HG03558 (cell line): ENCODE measurements around the gene GLO1.

ENCODE experiments used
- ATAC-seq: cut with Tn5 transposase; IDR thresholded peaks from one replicate; pipeline ENCODE4 v1.9.1; 2021; ENCODE audit warnings: moderate number of reproducible peaks; ENCODE audit not compliant: unreplicated experiment; ENCODE audit errors: extremely low read depth

GLO1 gene

DNA sequence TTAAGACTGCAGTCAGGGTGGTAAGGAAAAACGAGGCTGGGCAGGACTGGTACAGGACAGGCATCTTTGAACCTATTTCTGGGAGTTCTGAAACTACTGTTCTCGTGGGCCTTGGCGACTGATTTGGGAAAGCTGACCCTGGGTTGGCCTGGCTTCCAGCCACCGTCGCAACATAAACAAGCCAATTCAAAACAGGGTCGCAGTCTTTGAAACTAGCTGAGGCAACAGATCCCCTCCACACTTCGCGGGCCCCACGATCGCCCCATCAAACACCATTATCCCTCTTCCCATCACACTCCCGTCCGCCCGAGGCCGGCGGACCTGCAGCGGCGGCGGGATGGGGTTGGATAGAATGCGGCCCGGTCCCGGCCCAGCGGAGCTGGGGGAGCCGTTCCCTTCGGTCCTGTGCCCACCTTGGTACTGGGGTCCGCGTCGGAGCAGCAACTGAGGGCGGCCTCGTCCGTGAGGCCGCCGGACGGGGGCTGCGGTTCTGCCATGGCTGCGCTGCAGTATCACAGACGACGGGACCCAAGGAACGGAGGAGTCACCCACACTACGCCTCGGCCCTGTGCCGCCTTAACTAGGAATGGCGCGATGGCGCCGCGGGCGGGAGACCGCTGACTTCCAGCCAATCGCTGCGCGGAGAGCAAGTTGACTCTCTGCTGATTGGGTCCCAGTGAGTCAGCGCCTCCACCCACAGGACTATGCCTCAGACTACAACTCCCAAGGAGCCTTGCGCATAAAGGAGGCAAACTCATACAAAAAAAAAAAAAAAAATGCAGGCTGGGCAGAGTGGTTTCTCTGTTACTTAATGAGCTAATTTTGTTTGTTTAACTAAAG lies at the start of gene GLO1:
Gene GLO1 (minus strand): TSS at position 588 of the 840 bp plus-strand sequence. CDS start 91 bp downstream, at position 497.
- peak; percentile 99 for ATAC-seq

DNA sequence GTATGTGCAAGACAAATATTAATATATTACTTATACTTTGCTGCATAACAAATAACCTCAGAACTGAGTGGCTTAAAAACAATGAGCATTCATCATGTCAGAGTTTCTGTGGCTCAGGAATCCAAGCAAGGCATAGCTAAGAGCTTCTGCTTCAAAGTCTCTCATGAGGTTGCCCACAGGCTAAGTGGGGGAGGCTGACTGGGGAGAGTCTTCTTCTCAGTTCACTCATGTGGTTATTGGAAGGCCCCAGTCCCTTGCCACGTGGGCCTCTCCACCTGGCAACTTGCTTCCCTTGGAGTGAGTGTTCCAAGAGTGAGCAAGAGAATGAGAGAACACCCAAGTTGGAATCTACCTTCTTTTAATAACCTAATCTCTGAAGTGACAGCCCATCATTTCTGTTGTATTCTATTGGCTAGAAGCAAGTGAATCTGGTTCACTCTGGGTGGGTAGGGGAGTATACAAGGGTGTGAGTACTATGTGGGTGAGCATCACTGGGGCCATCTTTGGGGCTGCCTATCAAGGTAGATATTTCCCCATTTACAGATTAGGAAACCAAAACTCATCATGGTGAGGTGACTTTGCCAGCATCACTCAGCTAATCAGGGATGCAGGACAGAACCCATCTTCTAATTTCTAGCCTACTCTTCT lies 48.1 kb upstream of the GLO1 start:
- no peak for ATAC-seq

DNA sequence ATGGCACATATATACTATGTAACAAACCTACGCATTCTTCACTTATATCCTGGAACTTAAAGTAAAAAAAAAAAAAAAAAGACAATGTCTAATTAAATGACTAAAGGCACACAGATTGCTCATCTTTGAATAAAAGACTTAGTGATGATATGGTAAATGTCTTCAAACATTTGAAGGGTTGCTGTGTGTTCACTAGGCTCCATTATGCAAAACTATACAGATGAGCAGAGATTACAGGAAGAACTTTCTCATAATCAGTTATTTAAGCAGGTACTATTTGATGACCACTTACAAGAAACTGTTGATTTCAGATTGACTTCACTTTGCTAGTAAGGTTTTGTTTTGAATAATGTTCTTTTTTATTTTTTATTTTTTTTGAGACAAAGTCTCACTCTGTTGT lies 46.5 kb upstream of the GLO1 start:
- ATAC-seq, result no peak

DNA sequence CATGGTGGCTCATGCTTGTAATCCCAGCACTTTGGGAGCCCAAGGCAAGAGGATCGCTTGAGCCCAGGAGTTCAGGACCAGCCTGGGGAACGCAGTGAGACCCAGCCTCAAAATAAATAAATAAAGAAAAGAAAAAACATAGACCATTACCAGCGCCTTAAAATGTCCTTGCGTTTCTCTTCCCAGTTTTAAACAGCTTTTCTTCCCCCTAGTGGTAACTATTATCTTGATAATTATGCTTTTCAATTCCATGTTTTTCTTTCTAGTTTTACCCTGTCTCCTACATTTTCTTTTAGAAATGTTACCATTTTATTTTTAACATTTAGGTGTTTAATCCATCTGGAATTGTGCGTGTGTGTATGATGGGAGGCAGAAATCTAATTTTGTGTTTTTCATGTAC lies 36.6 kb upstream of the GLO1 start:
- ATAC-seq, result no peak

DNA sequence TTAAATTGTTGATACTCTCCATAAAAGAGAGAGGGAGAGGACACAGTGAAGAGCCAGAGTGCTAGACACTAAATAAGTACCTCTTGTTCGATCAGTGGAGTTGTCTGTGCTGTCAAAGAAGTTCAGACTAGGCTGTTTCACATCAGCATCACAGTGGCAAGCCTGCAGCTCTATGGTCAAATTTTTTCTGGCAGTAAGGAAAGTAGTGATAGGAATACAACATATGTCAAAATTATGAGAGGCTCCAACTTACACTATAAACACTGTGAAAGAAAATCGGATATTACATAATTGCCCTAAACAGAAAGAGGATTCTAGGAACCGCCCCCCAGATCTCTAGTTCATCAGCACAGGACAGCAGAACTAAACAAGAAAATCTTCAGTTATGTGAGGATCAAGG lies 35.3 kb upstream of the GLO1 start:
- ATAC-seq, result no peak

DNA sequence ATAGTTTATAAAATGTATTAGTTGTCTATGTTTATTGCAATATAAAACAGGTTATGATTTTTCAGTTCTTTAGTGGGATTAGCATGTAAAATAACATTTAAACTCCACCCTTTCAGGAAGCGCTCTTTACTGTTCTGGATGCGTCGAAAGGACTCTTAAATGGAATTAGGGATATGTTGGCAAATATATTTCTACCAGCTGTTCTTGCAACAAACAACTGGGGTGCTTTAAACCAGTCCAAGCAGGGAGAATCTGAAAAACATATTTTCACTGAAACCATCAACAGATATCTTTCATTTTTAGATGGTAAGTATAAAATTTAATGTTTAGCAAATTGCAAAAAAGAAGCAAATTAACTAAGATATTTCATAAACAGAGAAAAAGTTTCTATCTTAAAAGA lies 34.0 kb upstream of the GLO1 start:
- no peak for ATAC-seq

DNA sequence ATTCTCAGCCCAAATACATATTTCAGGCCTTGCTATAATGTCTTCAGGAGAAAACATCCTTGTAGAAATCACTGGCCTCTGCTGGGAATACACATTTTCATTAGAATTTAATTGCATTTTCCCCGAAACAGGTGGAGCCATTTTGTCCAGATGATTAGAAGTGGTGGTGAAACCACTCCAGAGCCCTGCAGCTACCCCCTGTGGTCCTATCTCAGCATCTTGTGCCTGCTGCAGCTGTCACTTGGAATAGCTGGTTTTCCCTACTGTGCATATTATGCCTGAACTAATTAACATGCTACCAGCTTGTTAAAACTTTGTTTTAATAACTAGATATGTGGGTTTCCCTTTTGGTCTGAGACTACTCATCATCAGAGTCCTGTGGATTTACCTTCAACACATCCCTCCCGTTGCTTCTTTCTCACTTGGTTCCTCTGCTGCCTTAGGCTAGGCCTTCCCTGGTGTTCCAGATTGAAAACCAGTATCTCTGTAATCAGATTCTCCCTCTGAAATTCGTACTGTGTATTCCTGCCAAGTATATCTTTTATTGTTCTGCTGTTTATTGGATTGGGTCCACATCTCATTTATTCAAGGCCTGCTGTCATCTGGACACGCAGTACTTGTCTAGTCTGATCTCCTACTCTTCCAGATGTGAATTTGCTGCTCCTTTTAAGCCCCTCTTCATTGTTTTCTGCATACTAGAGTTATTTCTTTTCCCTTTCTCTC lies 27.4 kb upstream of the GLO1 start:
- ATAC-seq, result no peak

DNA sequence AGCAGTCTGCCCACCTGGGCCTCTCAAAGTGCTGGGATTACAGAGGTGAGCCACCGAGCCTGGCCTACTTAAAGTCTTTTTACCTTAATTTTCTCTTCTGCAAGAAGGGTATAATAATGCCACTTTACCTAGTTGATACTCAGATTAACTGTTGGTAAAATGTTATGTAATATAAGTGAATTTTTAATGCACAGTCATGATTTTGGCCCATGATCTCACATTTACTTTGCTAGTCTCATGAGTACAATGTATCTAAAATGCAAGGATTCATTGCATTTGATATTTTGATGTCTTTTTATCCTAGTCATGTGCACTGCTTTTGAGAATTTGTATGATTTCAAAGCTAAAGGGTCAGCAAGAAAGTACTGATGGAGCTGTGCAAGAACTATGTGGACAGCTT lies 25.3 kb upstream of the GLO1 start:
- ATAC-seq, result no peak

DNA sequence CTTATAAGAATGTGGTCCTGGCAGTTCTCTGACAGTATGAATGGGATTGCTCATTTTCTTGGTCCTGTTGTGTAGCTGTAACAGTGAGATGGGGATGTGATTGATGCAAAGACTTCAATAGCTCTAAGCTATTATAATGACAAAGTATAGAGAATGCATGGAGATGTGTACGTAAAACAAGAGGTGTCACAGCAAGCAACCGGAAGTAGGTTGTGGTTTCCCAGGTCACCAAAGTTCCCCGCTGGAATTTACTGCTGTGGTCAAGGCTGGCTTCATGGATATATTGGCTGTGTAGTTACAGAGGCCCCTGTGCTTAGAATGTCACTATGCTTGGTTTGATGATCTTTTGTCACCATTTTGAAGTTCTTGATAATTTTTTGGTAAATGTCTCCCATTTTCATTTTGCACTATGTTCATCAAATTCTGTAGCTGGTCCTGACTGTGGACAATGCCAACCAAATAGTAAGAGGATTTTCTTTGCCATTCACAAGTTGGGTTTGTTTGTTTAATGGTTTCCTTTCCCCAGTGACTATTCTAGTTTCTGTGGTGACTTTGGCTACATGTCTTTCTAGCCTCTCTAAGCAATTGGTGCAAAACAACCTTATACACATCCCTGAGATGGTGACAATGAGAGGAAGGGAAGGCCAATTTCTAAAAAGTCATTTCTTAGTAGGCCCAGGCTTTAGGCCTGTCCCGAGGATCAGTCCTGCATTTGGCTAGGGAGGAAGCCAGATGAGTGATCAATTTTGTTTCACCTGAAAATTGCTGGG lies 22.7 kb upstream of the GLO1 start:
- ATAC-seq, result no peak

DNA sequence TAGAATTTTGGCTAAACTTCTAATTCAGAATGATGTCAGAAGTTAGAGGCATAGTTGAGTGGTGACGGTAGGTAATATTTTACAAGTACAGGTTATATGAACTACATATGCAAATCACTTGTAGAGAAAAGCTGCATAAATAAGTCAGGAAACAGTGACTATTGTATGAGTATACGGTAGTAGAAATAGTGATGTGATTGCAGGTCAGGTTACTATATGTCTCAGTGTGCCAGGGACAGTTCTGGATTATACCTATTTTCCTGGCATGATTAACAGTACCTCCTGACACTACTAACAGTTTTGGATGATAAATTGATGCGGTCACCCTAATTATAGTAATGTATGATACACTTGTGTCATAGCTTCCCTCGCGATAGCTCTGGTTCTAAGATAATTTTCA lies 21.4 kb upstream of the GLO1 start:
- ATAC-seq, result no peak

DNA sequence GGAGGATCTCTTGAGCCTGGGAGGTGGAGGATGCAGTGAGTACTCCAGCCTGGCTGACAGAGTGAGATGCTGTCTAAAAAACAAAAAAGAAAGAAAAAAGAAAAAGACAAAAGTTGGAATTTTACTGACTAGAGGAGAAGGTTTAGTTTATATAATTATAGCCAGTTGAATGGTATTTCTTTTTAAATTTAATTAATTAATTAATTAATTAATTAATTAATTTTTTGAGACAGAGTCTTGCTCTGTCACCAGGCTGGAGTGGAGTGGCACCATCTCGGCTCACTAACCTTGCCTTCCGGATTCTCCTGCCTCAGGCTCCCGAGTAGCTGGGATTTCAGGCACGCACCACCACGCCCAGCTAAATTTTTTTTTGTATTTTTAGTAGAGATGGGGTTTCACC lies 20.8 kb upstream of the GLO1 start:
- ATAC-seq, result no peak

DNA sequence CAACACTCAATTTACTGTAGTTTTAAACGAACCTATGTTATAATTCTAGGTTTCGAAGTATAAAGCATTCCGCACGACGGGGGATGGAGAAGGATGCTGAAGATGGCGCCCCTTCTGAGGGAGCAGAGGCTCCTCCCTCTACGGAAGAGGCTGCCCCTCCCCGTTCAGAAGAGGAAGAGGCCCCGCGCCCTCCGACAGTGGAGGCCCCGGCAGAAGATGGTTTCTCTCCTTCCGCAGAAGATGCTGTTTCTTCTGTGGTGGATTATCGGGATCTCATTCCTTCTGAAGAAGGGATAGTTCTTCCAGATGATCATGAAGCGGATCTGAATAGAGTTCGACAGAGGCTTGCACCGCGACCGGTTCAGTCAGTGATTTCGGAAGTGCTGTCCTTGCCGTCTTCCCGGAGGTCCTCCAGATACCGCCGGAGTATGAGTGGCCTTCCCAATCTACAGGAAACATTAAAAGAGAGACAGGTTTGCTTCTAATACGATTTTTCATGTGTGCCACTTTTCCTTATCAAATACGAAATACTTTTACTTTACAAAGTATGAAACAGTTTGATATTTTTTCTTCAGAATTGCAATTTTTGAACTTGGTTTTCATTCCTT lies 19.9 kb upstream of the GLO1 start:
- ATAC-seq, result no peak

DNA sequence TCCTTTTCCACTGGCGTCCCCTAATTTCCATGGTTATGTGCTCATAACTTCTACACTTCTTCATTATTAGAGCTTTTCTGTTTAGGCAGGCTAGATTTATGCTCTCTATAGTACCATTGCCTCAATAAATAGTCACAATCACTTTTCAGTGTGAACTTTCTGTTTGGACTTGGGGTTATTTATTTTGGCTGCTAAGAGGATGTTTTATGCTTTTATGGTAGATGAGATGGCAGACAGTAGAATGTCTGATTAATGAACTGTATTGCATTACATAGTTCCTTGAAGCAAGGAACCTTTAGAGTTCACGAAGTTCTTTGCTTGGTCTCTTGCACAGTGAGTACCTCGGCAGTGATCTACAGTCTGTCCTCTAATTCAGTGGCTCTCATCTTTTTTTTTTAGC lies 19.1 kb upstream of the GLO1 start:
- ATAC-seq, result no peak

DNA sequence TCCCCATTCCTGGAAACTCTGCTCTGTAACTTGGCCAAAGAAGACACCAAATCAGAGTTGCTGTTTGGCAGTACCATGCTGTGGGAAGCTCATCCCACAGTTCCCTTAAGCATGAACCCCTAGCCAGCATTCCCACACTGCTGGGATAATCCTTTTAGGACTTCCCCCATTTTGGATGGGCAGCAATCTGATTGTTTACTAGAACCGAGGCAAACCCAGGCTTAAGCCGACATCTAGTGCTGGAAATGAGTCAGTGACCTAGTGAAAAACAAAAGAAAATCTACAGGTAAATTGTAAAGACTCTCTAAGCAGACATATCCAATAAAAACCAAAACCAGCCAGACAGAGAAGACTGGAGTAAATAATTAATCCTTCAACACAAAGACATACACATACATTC lies 17.4 kb upstream of the GLO1 start:
- no peak for ATAC-seq

DNA sequence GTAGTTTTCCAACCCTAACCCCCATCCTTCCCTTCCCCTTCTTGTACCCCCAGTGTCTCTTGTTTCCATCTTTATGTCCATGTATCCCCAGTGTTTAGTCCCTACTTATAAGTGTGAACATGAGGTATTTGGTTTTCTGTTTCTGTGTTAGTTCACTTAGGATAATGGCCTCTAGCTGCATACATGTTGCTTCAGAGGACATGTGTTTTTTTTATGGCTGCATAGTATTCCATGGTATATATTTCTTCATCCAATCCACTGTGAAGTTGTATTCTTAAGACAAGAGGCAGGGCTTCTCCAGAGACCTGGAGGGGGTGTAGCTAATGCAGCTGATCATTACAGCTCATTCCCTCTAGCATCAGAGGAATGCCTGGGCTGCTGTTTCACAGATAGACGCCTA lies 16.4 kb upstream of the GLO1 start:
- no peak for ATAC-seq

DNA sequence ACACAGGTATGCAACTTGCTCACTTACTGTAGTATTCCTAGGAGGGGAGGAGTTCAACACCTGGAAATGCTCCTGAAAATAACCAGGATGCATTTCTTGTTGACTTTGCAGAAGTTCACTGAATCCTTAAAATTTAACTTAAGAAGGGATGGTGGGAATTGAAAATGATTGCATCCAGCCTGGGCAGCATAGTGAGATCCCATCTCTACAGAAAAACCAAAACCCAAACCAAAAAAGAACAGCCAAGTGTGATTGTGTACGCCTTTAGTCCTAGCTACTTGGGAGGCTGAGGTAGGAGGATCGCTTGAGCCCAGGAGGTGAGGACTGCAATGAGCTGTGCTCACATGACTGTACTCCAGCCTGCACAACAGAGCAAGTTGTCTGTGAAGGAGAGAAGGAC lies 13.9 kb upstream of the GLO1 start:
- ATAC-seq, result no peak

DNA sequence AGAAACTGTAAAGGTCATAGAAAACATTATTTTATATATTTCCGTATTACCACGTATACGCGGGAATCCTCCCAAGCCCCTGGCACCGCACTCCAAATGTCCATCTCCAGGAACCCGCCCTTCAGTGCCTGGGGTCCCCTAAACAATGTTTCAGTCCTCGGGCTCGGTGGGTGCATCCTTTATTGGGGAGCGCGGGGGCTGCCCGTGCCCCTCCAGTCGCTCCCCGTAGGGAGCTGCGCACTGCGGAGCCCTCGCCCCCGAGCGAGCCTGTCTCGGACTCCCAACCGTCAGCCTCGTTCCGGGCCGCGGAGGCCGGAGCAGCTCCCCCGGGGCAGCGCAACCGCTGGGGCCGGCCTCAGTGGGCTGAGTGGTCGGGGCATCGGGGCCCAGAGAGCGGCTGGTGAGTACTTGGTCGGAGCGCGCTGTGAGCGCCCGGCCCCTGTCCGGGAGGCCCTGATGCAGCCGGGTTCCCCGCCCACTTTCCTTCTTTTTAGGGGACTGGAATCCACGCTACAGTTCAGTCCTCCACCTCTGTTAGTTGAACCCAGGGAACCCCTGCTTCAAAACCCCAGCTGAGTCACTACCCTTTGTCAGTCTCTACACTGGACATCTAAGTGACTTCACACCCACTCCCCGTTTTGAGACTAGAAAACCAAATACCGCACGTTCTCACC lies 12.2 kb upstream of the GLO1 start, which contains the start of gene DNAH8:
Gene DNAH8 (plus strand): TSS at position 296 of the 674 bp plus-strand sequence. CDS start 7,499 bp downstream, outside the sequence.
- ATAC-seq, result no peak

DNA sequence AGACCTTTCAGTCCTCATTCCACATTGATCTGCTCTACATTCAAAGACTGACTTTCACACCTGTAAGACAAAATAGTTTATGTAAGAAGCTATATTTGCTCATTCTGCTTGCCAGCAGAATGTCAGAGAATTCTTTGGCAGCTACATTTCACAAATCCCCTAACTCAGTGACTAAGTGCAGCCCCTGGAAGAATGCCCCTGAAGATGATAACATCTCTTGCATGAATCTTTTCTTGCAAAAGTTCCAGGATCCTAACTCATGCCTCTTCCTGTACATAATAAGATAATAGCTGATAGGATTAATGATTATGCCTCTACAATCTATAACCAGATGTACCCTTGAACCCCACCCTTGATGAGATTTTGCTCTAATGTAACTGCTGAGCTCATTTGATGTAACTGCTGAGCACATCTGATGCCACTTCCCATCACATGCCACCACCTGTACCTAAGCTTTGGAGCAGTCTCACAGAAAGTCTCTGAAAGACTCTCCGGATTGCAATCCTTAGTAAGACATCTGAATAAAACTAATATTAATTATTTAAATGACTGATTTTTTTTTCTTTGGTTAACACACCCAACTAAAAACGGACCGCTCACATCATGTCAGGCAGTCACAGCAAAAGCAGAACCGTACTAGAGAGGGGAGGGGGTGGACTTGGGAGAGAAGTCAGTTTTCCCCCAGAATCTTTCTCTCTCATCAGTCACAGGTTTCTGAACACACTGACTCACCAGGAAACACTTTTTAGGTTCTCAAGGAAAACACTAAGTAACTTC lies 11.5 kb upstream of the GLO1 start:
- ATAC-seq, result no peak

DNA sequence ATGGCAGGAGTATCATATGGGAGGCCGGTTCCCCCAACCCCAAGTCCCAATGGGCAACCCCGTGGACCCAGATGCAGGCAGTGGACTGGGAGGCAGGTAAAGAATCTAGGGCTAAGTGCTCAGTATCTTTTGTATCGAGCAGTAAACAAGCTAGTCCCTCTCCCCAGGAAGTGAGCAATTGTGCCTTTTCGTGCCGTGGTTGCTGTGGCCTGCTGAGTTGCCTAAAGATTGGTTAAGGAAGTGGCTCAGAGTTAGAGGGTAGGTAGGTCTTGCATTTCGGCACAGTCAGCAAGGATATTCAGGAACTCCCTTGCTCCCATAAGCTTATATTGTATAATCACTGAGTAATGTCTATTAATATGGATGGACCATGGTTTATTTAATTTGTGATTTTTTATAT lies 10.9 kb upstream of the GLO1 start:
- ATAC-seq, result no peak
